ENCODE results near the gene SYT5. TPM values are rescaled to one million over a fixed set of nuclear protein-coding genes. Genes with fewer than 3 reads are reported as not detected.
A peak's percentile ranks its signal among the peaks of the same experiment; 100 is the strongest.

Gene SYT5
- total and polyA plus RNA-seq, 10 of the 15 experiments (the other 5 are each of a cell fraction or from before 2014, with no cell fraction given): 0.04 to 0.79 (median 0.26) TPM; not detected in 7

- ATAC-seq (no peak), FAIRE-seq (no peak), DNase-seq (ENCODE audit: low read depth, low spot score) (no peak)
- Histone ChIP-seq H3K9ac (ENCODE audit: control insufficient read depth, insufficient read depth, low read length) (no peak overlapping the region), H3K4me1 (ENCODE audit: control insufficient read depth, insufficient read depth, low read length) (no peaks in the 10 kb centered on the region), H3K4me2 (ENCODE audit: control insufficient read depth, insufficient read depth) (no peak overlapping the region), H3K36me3 (ENCODE audit: control insufficient read depth in 2 of 2, insufficient read depth in 2 of 2, low read length in 1 of 2) (peaks cover 0 to 32% of the 10 kb centered on the region in 2 experiments; a peak in 3 of 4 replicates), H4K20me1 (ENCODE audit: control insufficient read depth, insufficient read depth) (no peaks in the 10 kb centered on the region), H3K27me3 (replicated peaks in 1 of 2; ENCODE audit: control insufficient read depth in 2 of 2, insufficient read depth in 2 of 2, low read length in 1 of 2) (no peaks in the 10 kb centered on the region), H3K79me2 (ENCODE audit: control insufficient read depth, insufficient read depth, low read length) (no peaks in the 10 kb centered on the region), H3K27ac (ENCODE audit: control insufficient read depth, insufficient read depth) (no peak overlapping the region), H3K4me3 (no peak overlapping the region), H2AFZ (ENCODE audit: control insufficient read depth, low read depth, low read length) (no peak overlapping the region), H3K9me3 (replicated peaks; ENCODE audit: control insufficient read depth, insufficient read depth, low read length) (no peaks in the 10 kb centered on the region)
- ChIA-PET RAD21 (ENCODE audit: unreplicated experiment) (no interaction called here), POLR2A (interaction anchor here (0.9 kb wide), 1 partner anchor 28 kb away, joined by 3 read pairs; no protein-coding TSS in a partner anchor), CTCF (interaction anchor here (0.6 kb wide), 1 partner anchor 441 kb away, joined by 3 read pairs; no protein-coding TSS in a partner anchor), SMC1A (ENCODE audit: uncharacterized antibody, unreplicated experiment) (no interaction called here)
- intact Hi-C loops (cut with micrococcal nuclease; ENCODE audit: unreplicated experiment) (no loop called here), in situ Hi-C loops (cut with MboI) (no loop called here)
- no TSS peak for BruUV-seq (replicated peaks)
- WGBS (ENCODE audit: insufficient coverage, insufficient replicate concordance, low lambda C conversion rate, missing lambda C conversion rate): 88% methylated on average over 18 of the region's 18 CpGs
- TF ChIP-seq IKZF1 (conservative IDR thresholded peaks at IDR 0.05) (no peak), POLR2AphosphoS5 (IDR thresholded peaks at IDR 0.05; ENCODE audit: low read length) (0 out of 2 replicates have a peak, but pooled peaks have one; percentile 4)
These were observed 46.7 kb upstream of the SYT5 start for GRCh38 chr19:55226788-55227187.

GRCh38 chr19:55226273-55226672, 46.2 kb upstream of the SYT5 start:
- Histone ChIP-seq H4K20me1 (ENCODE audit: control insufficient read depth, insufficient read depth) (no peaks in the 10 kb centered on the region), H3K9me3 (replicated peaks; ENCODE audit: control insufficient read depth, insufficient read depth, low read length) (no peaks in the 10 kb centered on the region), H3K9ac (ENCODE audit: control insufficient read depth, insufficient read depth, low read length) (no peak overlapping the region), H2AFZ (ENCODE audit: control insufficient read depth, low read depth, low read length) (no peak overlapping the region), H3K4me2 (ENCODE audit: control insufficient read depth, insufficient read depth) (no peak overlapping the region), H3K79me2 (ENCODE audit: control insufficient read depth, insufficient read depth, low read length) (no peaks in the 10 kb centered on the region), H3K36me3 (ENCODE audit: control insufficient read depth in 2 of 2, insufficient read depth in 2 of 2, low read length in 1 of 2) (peaks cover 0 to 27% of the 10 kb centered on the region in 2 experiments; a peak in 3 of 4 replicates), H3K27ac (ENCODE audit: control insufficient read depth, insufficient read depth) (no peak overlapping the region), H3K4me3 (no peak overlapping the region), H3K27me3 (replicated peaks in 1 of 2; ENCODE audit: control insufficient read depth in 2 of 2, insufficient read depth in 2 of 2, low read length in 1 of 2) (no peaks in the 10 kb centered on the region), H3K4me1 (ENCODE audit: control insufficient read depth, insufficient read depth, low read length) (no peaks in the 10 kb centered on the region)
- FAIRE-seq (no peak), ATAC-seq (no peak), DNase-seq (ENCODE audit: low read depth, low spot score) (no peak)
- intact Hi-C loops (cut with micrococcal nuclease; ENCODE audit: unreplicated experiment): no loop called here
- no peak for TF ChIP-seq EP300 (IDR thresholded peaks at IDR 0.05; ENCODE audit: borderline replicate concordance in 1 of 2, control insufficient read depth in 1 of 2, low read depth in 2 of 2, low read length in 2 of 2)
- peak; percentile 45 for TF ChIP-seq POLR2A (IDR thresholded peaks at IDR 0.05; ENCODE audit: low read depth, low read length)
- no TSS peak for BruUV-seq (replicated peaks)
- POLR2A ChIA-PET: no interaction called here
- in situ Hi-C loops (cut with MboI): no loop called here
- RAD21 ChIA-PET (ENCODE audit: unreplicated experiment): no interaction called here
- CTCF ChIA-PET: no interaction called here
- SMC1A ChIA-PET (ENCODE audit: uncharacterized antibody, unreplicated experiment): no interaction called here
- 77% methylated on average over 9 of the region's 9 CpGs for WGBS (ENCODE audit: insufficient coverage, insufficient replicate concordance, low lambda C conversion rate, missing lambda C conversion rate)
